ENCODE measurements around the gene PARP1. TPM values are rescaled to one million over a fixed set of nuclear protein-coding genes. Genes with fewer than 3 reads are reported as not detected.
"Not testable (repeated sequence)": the region's sequence is repeated elsewhere in the genome, so short reads cannot be mapped to it uniquely, and the experiment has no call there.

The PARP1 gene
- polyA plus RNA-seq (2013, experiment 1 of 2; ENCODE audit: insufficient read length) = 59.4 TPM
- 63.9 TPM for polyA plus RNA-seq (2013, experiment 2 of 2; ENCODE audit: insufficient read length)

- DNase-seq = peak; percentile 86
Measured at GRCh38 chr1:226407497-226408284, at the start of gene PARP1. Gene PARP1 (minus strand): TSS chr1:226408093. CDS start chr1:226407929, 164 bp downstream.

- peak; percentile 8 for DNase-seq
Measured at GRCh38 chr1:226457307-226457712, 49.4 kb upstream of the PARP1 start.

GRCh38 chr1:226455843-226456242, 48.0 kb upstream of the PARP1 start:
- DNase-seq = no peak

GRCh38 chr1:226454349-226454748, 46.5 kb upstream of the PARP1 start:
- no peak for DNase-seq

- DNase-seq = no peak
Measured at GRCh38 chr1:226453015-226453704, 45.3 kb upstream of the PARP1 start.

- DNase-seq = no peak
Measured at GRCh38 chr1:226450688-226451087, 42.8 kb upstream of the PARP1 start.

- DNase-seq = no peak
Measured at GRCh38 chr1:226449823-226450222, 41.9 kb upstream of the PARP1 start.

GRCh38 chr1:226447932-226448665, 40.2 kb upstream of the PARP1 start:
- no peak for DNase-seq

GRCh38 chr1:226446094-226446493, 38.2 kb upstream of the PARP1 start:
- DNase-seq = no peak

GRCh38 chr1:226444901-226445300, 37.0 kb upstream of the PARP1 start:
- DNase-seq = no peak

GRCh38 chr1:226443439-226443838, 35.5 kb upstream of the PARP1 start:
- peak; percentile 43 for DNase-seq

- no peak for DNase-seq
Measured at GRCh38 chr1:226443033-226443432, 35.1 kb upstream of the PARP1 start.

GRCh38 chr1:226441629-226442028, 33.7 kb upstream of the PARP1 start:
- no peak for DNase-seq

GRCh38 chr1:226440512-226440911, 32.6 kb upstream of the PARP1 start:
- DNase-seq = no peak

GRCh38 chr1:226438007-226438406, 30.1 kb upstream of the PARP1 start:
- no peak for DNase-seq

GRCh38 chr1:226436855-226437491, 29.1 kb upstream of the PARP1 start:
- DNase-seq = no peak

GRCh38 chr1:226436472-226436854, 28.6 kb upstream of the PARP1 start:
- no peak for DNase-seq

GRCh38 chr1:226433341-226433720, 25.4 kb upstream of the PARP1 start:
- DNase-seq = no peak

GRCh38 chr1:226432586-226433340, 24.9 kb upstream of the PARP1 start:
- no peak for DNase-seq

GRCh38 chr1:226431898-226432297, 24.0 kb upstream of the PARP1 start:
- DNase-seq = not testable (repeated sequence)

GRCh38 chr1:226429858-226430715, 22.2 kb upstream of the PARP1 start:
- no peak for DNase-seq
